Measurements from ENCODE around the gene ZNF367. TPM values are rescaled to one million over a fixed set of nuclear protein-coding genes. Genes with fewer than 3 reads are reported as not detected.

ZNF367 gene
- total RNA-seq, 1 experiment from 2014 or later, result 14.0 TPM

DNA sequence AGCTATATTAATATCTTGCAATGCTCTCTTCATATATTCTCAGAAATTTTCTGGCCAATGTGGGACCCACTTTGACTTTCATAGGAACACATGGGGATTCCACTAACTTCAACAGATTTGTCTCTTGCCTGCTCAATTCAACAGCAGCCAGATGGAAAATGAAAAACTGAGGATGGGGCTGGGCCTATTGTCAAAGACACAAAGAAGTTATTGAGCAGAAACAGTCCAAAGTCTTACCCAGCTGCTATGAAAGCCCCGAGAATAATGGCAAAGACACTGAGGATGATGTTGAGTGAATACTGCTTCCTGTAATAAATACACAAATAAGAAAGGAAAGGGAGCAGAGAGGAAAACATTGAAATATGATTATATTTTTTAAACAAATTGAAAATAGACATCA, 67.3 kb downstream of the ZNF367 start:
- intact Hi-C loops (cut with micrococcal nuclease), result no loop called here
- ATAC-seq, result no peak
- BruUV-seq (replicated peaks), result no TSS peak

DNA sequence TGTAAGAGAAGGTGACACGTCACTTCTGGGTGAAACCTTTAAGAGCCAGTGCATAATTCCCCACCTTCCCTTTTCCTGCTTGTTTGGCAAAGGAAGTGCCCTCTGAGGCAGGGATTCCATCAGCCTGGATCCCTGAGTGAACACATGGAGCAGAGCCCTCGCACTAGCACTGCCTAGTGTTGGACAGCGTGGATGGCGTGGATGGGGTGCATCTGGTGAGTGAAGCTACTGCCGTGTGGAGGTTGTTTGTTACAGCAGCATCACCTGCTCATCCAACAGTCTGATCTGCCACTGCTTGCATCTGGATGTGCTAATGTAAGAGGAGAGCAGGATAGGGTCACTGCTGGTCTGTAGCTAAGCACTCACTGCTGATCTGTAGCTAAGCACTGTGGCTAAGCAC, 69.9 kb downstream of the ZNF367 start:
- TF ChIP-seq EZH2 (IDR thresholded peaks at IDR 0.05; ENCODE audit: low read length, unreplicated experiment) (no peak), EZH2phosphoT487 (IDR thresholded peaks at IDR 0.05; ENCODE audit: borderline replicate concordance, low read length) (no peak)
- TF ChIP-seq, protein P1, sequence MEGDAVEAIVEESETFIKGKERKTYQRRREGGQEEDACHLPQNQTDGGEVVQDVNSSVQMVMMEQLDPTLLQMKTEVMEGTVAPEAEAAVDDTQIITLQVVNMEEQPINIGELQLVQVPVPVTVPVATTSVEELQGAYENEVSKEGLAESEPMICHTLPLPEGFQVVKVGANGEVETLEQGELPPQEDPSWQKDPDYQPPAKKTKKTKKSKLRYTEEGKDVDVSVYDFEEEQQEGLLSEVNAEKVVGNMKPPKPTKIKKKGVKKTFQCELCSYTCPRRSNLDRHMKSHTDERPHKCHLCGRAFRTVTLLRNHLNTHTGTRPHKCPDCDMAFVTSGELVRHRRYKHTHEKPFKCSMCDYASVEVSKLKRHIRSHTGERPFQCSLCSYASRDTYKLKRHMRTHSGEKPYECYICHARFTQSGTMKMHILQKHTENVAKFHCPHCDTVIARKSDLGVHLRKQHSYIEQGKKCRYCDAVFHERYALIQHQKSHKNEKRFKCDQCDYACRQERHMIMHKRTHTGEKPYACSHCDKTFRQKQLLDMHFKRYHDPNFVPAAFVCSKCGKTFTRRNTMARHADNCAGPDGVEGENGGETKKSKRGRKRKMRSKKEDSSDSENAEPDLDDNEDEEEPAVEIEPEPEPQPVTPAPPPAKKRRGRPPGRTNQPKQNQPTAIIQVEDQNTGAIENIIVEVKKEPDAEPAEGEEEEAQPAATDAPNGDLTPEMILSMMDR (conservative IDR thresholded peaks at IDR 0.05; ENCODE audit: low read depth, low read length), result no peak
- H3K4me1 ChIP-seq (ENCODE audit: insufficient read depth, low read length), result peaks cover 14% of the 10 kb centered on the region
- ATAC-seq (no peak), DNase-seq (no peak)
- no peak overlapping the region for H3K27ac ChIP-seq (ENCODE audit: low read length)
- POLR2A ChIA-PET (ENCODE audit: unreplicated experiment), result no interaction called here
- H3K9me3 ChIP-seq (ENCODE audit: low read length), result no peaks in the 10 kb centered on the region
- H3K4me3 ChIP-seq (ENCODE audit: low read length), result no peak overlapping the region
- H3K27me3 ChIP-seq (ENCODE audit: low read length), result no peaks in the 10 kb centered on the region
- H3K4me2 ChIP-seq (ENCODE audit: low read length), result no peak overlapping the region
- no peaks in the 10 kb centered on the region for H3K9me2 ChIP-seq (replicated peaks; ENCODE audit: low read length)
- no peak overlapping the region for H2AFZ ChIP-seq (ENCODE audit: low read length)
- intact Hi-C loops (cut with micrococcal nuclease), result no loop called here
- CTCF ChIA-PET, result no interaction called here
- no peaks in the 10 kb centered on the region for H3K79me2 ChIP-seq (ENCODE audit: low read length)
- no peak overlapping the region for H3K9ac ChIP-seq (ENCODE audit: low read length)
- H4K20me1 ChIP-seq (ENCODE audit: low read length), result no peaks in the 10 kb centered on the region
- H3F3A ChIP-seq (ENCODE audit: low read length, unreplicated experiment), result no peaks in the 10 kb centered on the region
- no TSS peak for BruUV-seq (replicated peaks)
- H3K36me3 ChIP-seq (ENCODE audit: low read depth, low read length), result no peaks in the 10 kb centered on the region

More for the DNA sequence above, 67.3 kb downstream of the ZNF367 start:
- no peak overlapping the region for H3K4me2 ChIP-seq (ENCODE audit: low read length)
- H3K27me3 ChIP-seq (ENCODE audit: low read length), result no peaks in the 10 kb centered on the region
- no peaks in the 10 kb centered on the region for H3K79me2 ChIP-seq (ENCODE audit: low read length)
- CTCF ChIA-PET, result interaction anchor here (0.6 kb wide), 1 partner anchor 282 kb away, joined by 5 read pairs; no protein-coding TSS in a partner anchor
- no peak overlapping the region for H3K9ac ChIP-seq (ENCODE audit: low read length)
- no peak overlapping the region for H2AFZ ChIP-seq (ENCODE audit: low read length)
- DNase-seq, result no peak
- no peaks in the 10 kb centered on the region for H4K20me1 ChIP-seq (ENCODE audit: low read length)
- no peaks in the 10 kb centered on the region for H3K9me2 ChIP-seq (replicated peaks; ENCODE audit: low read length)
- TF ChIP-seq, protein P1 (conservative IDR thresholded peaks at IDR 0.05; ENCODE audit: low read depth, low read length), result no peak
- TF ChIP-seq EZH2 (IDR thresholded peaks at IDR 0.05; ENCODE audit: low read length, unreplicated experiment) (no peak), EZH2phosphoT487 (IDR thresholded peaks at IDR 0.05; ENCODE audit: borderline replicate concordance, low read length) (no peak)
- no peak overlapping the region for H3K27ac ChIP-seq (ENCODE audit: low read length)
- H3K4me3 ChIP-seq (ENCODE audit: low read length), result no peak overlapping the region
- H3K36me3 ChIP-seq (ENCODE audit: low read depth, low read length), result no peaks in the 10 kb centered on the region
- POLR2A ChIA-PET (ENCODE audit: unreplicated experiment), result no interaction called here
- no peaks in the 10 kb centered on the region for H3K4me1 ChIP-seq (ENCODE audit: insufficient read depth, low read length)
- H3K9me3 ChIP-seq (ENCODE audit: low read length), result no peaks in the 10 kb centered on the region
- H3F3A ChIP-seq (ENCODE audit: low read length, unreplicated experiment), result no peaks in the 10 kb centered on the region

- H3K36me3 ChIP-seq (ENCODE audit: low read depth, low read length), result no peaks in the 10 kb centered on the region
Measured at GRCh38 chr9:96345551-96345950, 72.6 kb downstream of the ZNF367 start.

More at GRCh38 chr9:96345551-96345950, 72.6 kb downstream of the ZNF367 start:
- H3K9me3 ChIP-seq (ENCODE audit: low read length), result no peaks in the 10 kb centered on the region
- ATAC-seq (no peak), DNase-seq (no peak)
- intact Hi-C loops (cut with micrococcal nuclease), result no loop called here
- no peak overlapping the region for H3K4me2 ChIP-seq (ENCODE audit: low read length)
- H3K27me3 ChIP-seq (ENCODE audit: low read length), result no peaks in the 10 kb centered on the region
- no peak overlapping the region for H3K9ac ChIP-seq (ENCODE audit: low read length)
- H3K4me3 ChIP-seq (ENCODE audit: low read length), result no peak overlapping the region
- no peaks in the 10 kb centered on the region for H3K9me2 ChIP-seq (replicated peaks; ENCODE audit: low read length)
- H3F3A ChIP-seq (ENCODE audit: low read length, unreplicated experiment), result no peaks in the 10 kb centered on the region
- no peak overlapping the region for H2AFZ ChIP-seq (ENCODE audit: low read length)
- no peak overlapping the region for H3K27ac ChIP-seq (ENCODE audit: low read length)
- ChIA-PET CTCF (no interaction called here), POLR2A (ENCODE audit: unreplicated experiment) (no interaction called here)
- peaks cover 16% of the 10 kb centered on the region for H3K4me1 ChIP-seq (ENCODE audit: insufficient read depth, low read length)
- BruUV-seq (replicated peaks), result TSS peak; percentile 21
- TF ChIP-seq EZH2 (IDR thresholded peaks at IDR 0.05; ENCODE audit: low read length, unreplicated experiment) (no peak), EZH2phosphoT487 (IDR thresholded peaks at IDR 0.05; ENCODE audit: borderline replicate concordance, low read length) (no peak)
- TF ChIP-seq, protein P1 (conservative IDR thresholded peaks at IDR 0.05; ENCODE audit: low read depth, low read length), result no peak
- no peaks in the 10 kb centered on the region for H4K20me1 ChIP-seq (ENCODE audit: low read length)
- no peaks in the 10 kb centered on the region for H3K79me2 ChIP-seq (ENCODE audit: low read length)
